ENCODE measurements around the gene FPR1. TPM values are rescaled to one million over a fixed set of nuclear protein-coding genes. Genes with fewer than 3 reads are reported as not detected.

Gene FPR1
- total and polyA plus RNA-seq, 4 donors = 2.8 to 558 (median 48.8) TPM

DNA sequence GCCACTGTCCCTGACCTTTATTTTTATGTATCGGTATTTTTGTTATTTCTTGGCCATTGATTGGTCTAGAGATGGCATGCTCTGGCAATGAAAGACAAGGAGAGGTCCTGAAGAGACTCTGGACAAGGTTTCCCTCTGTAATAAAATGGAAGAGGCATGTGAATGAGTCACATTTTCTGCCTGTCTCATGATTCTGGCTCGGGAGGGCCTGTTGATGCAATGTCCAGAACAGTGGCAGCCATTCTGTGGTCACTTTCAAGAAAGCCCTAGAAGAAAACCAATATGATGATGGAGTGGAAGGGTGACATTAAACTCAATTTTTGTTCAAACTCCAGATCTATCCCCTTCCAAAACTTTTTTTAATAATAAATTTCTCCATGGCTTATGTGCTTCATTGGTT, 41.3 kb upstream of the FPR1 start:
- Histone ChIP-seq H3K4me3 (no peak overlapping the region), H3K9ac (ENCODE audit: insufficient read depth in 1 of 2, low read length in 2 of 2) (no peak overlapping the region), H3K27ac (ENCODE audit: low read depth in 1 of 2, low read length in 1 of 2) (no peak overlapping the region), H3K36me3 (ENCODE audit: control insufficient read depth in 4 of 4, insufficient read depth in 4 of 4, low read length in 4 of 4) (no peaks in the 10 kb centered on the region), H3K9me3 (ENCODE audit: control insufficient read depth in 4 of 4, insufficient read depth in 3 of 4, low read length in 3 of 4) (peaks cover 0 to 11% (median 0%) of the 10 kb centered on the region in 4 donors), H3K27me3 (ENCODE audit: control insufficient read depth in 3 of 3, insufficient read depth in 3 of 3, low read length in 2 of 3) (peaks cover 0 to 3% (median 0%) of the 10 kb centered on the region in 3 donors), H3K4me1 (ENCODE audit: control insufficient read depth in 5 of 5, insufficient read depth in 5 of 5, low read length in 5 of 5) (peaks cover 0 to 15% (median 4%) of the 10 kb centered on the region in 5 donors)
- WGBS, 2 donors = 63 to 89% methylated on average over 2 of the region's 2 CpGs
- TF ChIP-seq, protein P1, sequence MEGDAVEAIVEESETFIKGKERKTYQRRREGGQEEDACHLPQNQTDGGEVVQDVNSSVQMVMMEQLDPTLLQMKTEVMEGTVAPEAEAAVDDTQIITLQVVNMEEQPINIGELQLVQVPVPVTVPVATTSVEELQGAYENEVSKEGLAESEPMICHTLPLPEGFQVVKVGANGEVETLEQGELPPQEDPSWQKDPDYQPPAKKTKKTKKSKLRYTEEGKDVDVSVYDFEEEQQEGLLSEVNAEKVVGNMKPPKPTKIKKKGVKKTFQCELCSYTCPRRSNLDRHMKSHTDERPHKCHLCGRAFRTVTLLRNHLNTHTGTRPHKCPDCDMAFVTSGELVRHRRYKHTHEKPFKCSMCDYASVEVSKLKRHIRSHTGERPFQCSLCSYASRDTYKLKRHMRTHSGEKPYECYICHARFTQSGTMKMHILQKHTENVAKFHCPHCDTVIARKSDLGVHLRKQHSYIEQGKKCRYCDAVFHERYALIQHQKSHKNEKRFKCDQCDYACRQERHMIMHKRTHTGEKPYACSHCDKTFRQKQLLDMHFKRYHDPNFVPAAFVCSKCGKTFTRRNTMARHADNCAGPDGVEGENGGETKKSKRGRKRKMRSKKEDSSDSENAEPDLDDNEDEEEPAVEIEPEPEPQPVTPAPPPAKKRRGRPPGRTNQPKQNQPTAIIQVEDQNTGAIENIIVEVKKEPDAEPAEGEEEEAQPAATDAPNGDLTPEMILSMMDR (IDR thresholded peaks at IDR 0.05; ENCODE audit: control extremely low read depth, extremely low read depth) = no peak
- DNase-seq (no peak), ATAC-seq (ENCODE audit: insufficient read depth, low FRiP score) (no peak)

DNA sequence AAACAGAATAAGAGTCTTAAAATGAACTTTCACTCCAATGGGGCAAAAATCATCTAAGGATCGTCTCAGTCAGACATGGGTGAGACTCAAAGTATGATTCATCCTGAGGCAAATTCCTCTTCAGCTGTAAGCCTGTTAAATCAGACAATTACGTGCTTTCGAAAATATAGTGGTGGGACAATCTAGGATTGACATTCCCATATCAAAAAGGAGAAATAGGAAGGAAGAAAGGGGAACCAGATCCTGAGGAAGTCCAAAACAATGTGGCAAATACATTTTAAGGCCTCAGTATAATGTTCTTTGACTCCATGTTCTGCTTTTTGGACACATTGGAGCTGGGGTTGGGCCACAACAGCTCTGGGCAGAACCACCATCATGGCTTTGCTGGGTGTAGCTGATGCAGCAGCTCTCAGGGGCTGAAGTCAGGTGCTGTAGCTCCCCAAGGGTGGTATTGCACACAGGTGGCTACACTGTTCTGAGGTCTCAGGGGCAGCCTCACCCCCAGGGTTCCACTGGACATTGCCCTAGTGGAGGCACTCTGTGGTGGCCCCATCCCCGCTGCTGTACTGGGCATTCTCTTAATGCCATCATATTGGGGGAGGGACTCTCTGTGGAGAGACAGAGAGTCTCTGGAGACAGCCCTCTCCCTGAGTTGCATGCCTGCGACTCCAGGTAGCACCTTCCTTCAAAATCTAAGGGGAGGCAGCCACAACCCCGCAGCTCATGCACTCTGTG, 37.5 kb upstream of the FPR1 start:
- H3K9ac ChIP-seq (ENCODE audit: insufficient read depth in 1 of 2, low read length in 2 of 2) = no peak overlapping the region
- no peak overlapping the region for H3K4me3 ChIP-seq
- H3K36me3 ChIP-seq (ENCODE audit: control insufficient read depth in 4 of 4, insufficient read depth in 4 of 4, low read length in 4 of 4) = no peaks in the 10 kb centered on the region
- DNase-seq (no peak), ATAC-seq (ENCODE audit: insufficient read depth, low FRiP score) (no peak)
- 79 to 89% methylated on average over 6 of the region's 6 CpGs for WGBS, 2 donors
- H3K27me3 ChIP-seq (ENCODE audit: control insufficient read depth in 3 of 3, insufficient read depth in 3 of 3, low read length in 2 of 3) = no peaks in the 10 kb centered on the region
- peaks cover 0 to 11% (median 0%) of the 10 kb centered on the region in 5 donors for H3K4me1 ChIP-seq (ENCODE audit: control insufficient read depth in 5 of 5, insufficient read depth in 5 of 5, low read length in 5 of 5)
- H3K9me3 ChIP-seq (ENCODE audit: control insufficient read depth in 4 of 4, insufficient read depth in 3 of 4, low read length in 3 of 4) = peaks cover 0 to 10% (median 0%) of the 10 kb centered on the region in 4 donors
- TF ChIP-seq, protein P1 (IDR thresholded peaks at IDR 0.05; ENCODE audit: control extremely low read depth, extremely low read depth) = no peak
- H3K27ac ChIP-seq (ENCODE audit: low read depth in 1 of 2, low read length in 1 of 2) = no peak overlapping the region

DNA sequence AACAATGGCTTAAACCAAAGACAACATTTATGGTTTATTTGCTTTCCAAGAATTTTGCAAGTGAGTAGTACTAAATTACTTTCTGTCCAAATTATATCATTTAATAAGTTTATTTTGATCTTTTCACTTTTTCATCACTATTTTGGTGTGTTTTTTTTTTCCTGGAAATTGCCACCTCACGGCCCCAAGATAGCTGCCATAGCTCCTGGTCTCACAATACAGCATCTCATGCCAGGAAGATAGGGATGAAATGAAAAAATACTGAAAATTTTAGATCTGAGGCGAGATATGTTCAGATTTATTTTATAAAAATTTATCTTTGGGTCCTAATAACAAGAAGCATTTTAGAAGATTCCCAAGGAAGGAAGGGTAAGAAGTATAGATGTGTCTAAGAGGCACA, 36.4 kb upstream of the FPR1 start:
- no peak overlapping the region for H3K4me3 ChIP-seq
- TF ChIP-seq, protein P1 (IDR thresholded peaks at IDR 0.05; ENCODE audit: control extremely low read depth, extremely low read depth) = no peak
- no peaks in the 10 kb centered on the region for H3K36me3 ChIP-seq (ENCODE audit: control insufficient read depth in 4 of 4, insufficient read depth in 4 of 4, low read length in 4 of 4)
- no peak overlapping the region for H3K9ac ChIP-seq (ENCODE audit: insufficient read depth in 1 of 2, low read length in 2 of 2)
- DNase-seq (no peak), ATAC-seq (ENCODE audit: insufficient read depth, low FRiP score) (no peak)
- H3K9me3 ChIP-seq (ENCODE audit: control insufficient read depth in 4 of 4, insufficient read depth in 3 of 4, low read length in 3 of 4) = peaks cover 0 to 7% (median 0%) of the 10 kb centered on the region in 4 donors
- 67 to 86% methylated on average over 2 of the region's 2 CpGs for WGBS, 2 donors
- H3K4me1 ChIP-seq (ENCODE audit: control insufficient read depth in 5 of 5, insufficient read depth in 5 of 5, low read length in 5 of 5) = peaks cover 0 to 11% (median 0%) of the 10 kb centered on the region in 5 donors
- H3K27ac ChIP-seq (ENCODE audit: low read depth in 1 of 2, low read length in 1 of 2) = no peak overlapping the region
- no peaks in the 10 kb centered on the region for H3K27me3 ChIP-seq (ENCODE audit: control insufficient read depth in 3 of 3, insufficient read depth in 3 of 3, low read length in 2 of 3)

Data from lung (tissue), 12 donors.